ENCODE measurements around the gene GPHB5.

GRCh38 chr14:63268771-63269170 lies 50.0 kb downstream of the GPHB5 start:
- TF ChIP-seq HDGF (IDR thresholded peaks at IDR 0.05; ENCODE audit: borderline replicate concordance) (no peak), SUZ12 (IDR thresholded peaks at IDR 0.05) (no peak), FOXK2 (IDR thresholded peaks at IDR 0.05) (no peak), BHLHE40 (IDR thresholded peaks at IDR 0.05; ENCODE audit: borderline replicate concordance) (no peak), SP1 (IDR thresholded peaks at IDR 0.05) (no peak), ELF4 (IDR thresholded peaks at IDR 0.05) (no peak)

All from HEK293T (cell line).